Cardiac fibroblast (primary cell): ENCODE results near the gene MRPS18A.
"Not testable (repeated sequence)": the region's sequence is repeated elsewhere in the genome, so short reads cannot be mapped to it uniquely, and the experiment has no call there.

ENCODE experiments used
- DNase-seq, 2 donors: peaks; one replicate each; pipeline versions ENCODE4 v3.0.0 to v3.0.0-alpha.2; 2010; ENCODE audit warnings: low read depth in 2 of 2
- H3K4me3 ChIP-seq, 2 donors: replicated peaks in 1 of 2; 1 replicate in 1 of 2; 2 replicates in 1 of 2; pipeline ENCODE4 v1.5.1; 2011; ENCODE audit warnings: low read depth in 2 of 2, low read length in 2 of 2, mild to moderate bottlenecking in 2 of 2, moderate library complexity in 1 of 2
- CTCF ChIP-seq: IDR thresholded peaks from one replicate; pipeline ENCODE4 v1.5.1; 2011; ENCODE audit warnings: low read depth, mild to moderate bottlenecking, low read length, inconsistent platforms

The MRPS18A gene

GRCh38 chr6:43706788-43707187, 19.2 kb upstream of the MRPS18A start:
- DNase-seq = peak; percentile 36 to 78
- no peak for TF ChIP-seq CTCF
- H3K4me3 ChIP-seq = no peak overlapping the region

- TF ChIP-seq CTCF = no peak
- peak; percentile 48 to 51 for DNase-seq
- H3K4me3 ChIP-seq = no peak overlapping the region
Observed at GRCh38 chr6:43705996-43706395, 18.4 kb upstream of the MRPS18A start.

- H3K4me3 ChIP-seq = no peak overlapping the region
- DNase-seq = no peak
- TF ChIP-seq CTCF = no peak
Observed at GRCh38 chr6:43703512-43704429, 16.2 kb upstream of the MRPS18A start.

- peak; percentile 95 to 98 for DNase-seq
- H3K4me3 ChIP-seq = peak overlapping the region in 1 of 2 donors; percentile 4
- no peak for TF ChIP-seq CTCF
Observed at GRCh38 chr6:43702534-43703440, 15.2 kb upstream of the MRPS18A start.

- no peak for TF ChIP-seq CTCF
- DNase-seq = no peak
- no peak overlapping the region for H3K4me3 ChIP-seq
Observed at GRCh38 chr6:43702171-43702533, 14.6 kb upstream of the MRPS18A start.

- DNase-seq, H3K4me3 ChIP-seq: not testable (repeated sequence)
Observed at GRCh38 chr6:43700939-43701560, 13.5 kb upstream of the MRPS18A start.
